Gastroesophageal sphincter (tissue), 4 donors: ENCODE results near the gene ABHD14A. TPM values are rescaled to one million over a fixed set of nuclear protein-coding genes. Genes with fewer than 3 reads are reported as not detected.

ENCODE experiments used
- ATAC-seq: fragments of 150-250 bp; one replicate; pipeline ENCODE4 v1.9.1; 2016; ENCODE audit warnings: mild to moderate bottlenecking, moderate library complexity
- H3K27ac ChIP-seq, 4 donors: fragments of 200-600 bp; sonication (generic) in 3 of 4; 1 replicate in 3 of 4; 2 replicates in 1 of 4; pipeline ENCODE4 v1.5.1; 2016 to 2019
- H3K27me3 ChIP-seq: fragments of 200-600 bp; sonication (generic); one replicate; pipeline ENCODE4 v1.5.1; 2019
- H3K36me3 ChIP-seq, 2 donors: fragments of 200-600 bp; sonication (generic); one replicate each; pipeline ENCODE4 v1.5.1; 2019; ENCODE audit warnings: control low read depth in 1 of 2
- H3K4me1 ChIP-seq, 3 donors: fragments of 200-600 bp; sonication (generic); 1 replicate in 2 of 3; 2 replicates in 1 of 3; pipeline ENCODE4 v1.5.1; 2016 to 2019; ENCODE audit warnings: control low read depth in 2 of 3
- H3K4me3 ChIP-seq, 2 donors: fragments of 200-600 bp; sonication (generic); one replicate each; pipeline ENCODE4 v1.5.1; 2019; ENCODE audit warnings: mild to moderate bottlenecking in 1 of 2, moderate library complexity in 1 of 2
- H3K9me3 ChIP-seq, 3 donors: fragments of 200-600 bp; sonication (generic); one replicate each; pipeline ENCODE4 v1.5.1; 2017 to 2019; ENCODE audit warnings: control low read depth in 2 of 3
- CTCF ChIP-seq, 4 experiments: fragments of 200-600 bp in 2 of 4; fragments of 450-650 bp in 2 of 4; sonication (generic) in 1 of 4; IDR thresholded peaks; one replicate each; pipeline ENCODE4 v1.5.1; 2017 to 2019; ENCODE audit warnings: antibody characterized with exemption in 4 of 4, mild to moderate bottlenecking in 2 of 4, moderate library complexity in 2 of 4
- EP300 ChIP-seq: sonication (generic); formaldehyde crosslinking; IDR thresholded peaks from one replicate; pipeline ENCODE4 v1.6.1; 2017; ENCODE audit warnings: antibody characterized with exemption, mild to moderate bottlenecking
- POLR2A ChIP-seq, 2 donors: fragments of 450-650 bp; IDR thresholded peaks; one replicate each; pipeline ENCODE4 v1.6.1; 2017; ENCODE audit warnings: antibody characterized with exemption in 2 of 2, mild to moderate bottlenecking in 2 of 2, moderate library complexity in 1 of 2
- POLR2AphosphoS5 ChIP-seq: sonication (generic); formaldehyde crosslinking; IDR thresholded peaks from one replicate; pipeline ENCODE4 v1.6.1; 2017; ENCODE audit warnings: antibody characterized with exemption
- WGBS, 2 donors: methylation state at CpG; one replicate each; pipeline ENCODE4 v1.1.5; 2018; ENCODE audit warnings: low coverage in 1 of 2; 5-methylcytosine and 5-hydroxymethylcytosine counted together
- total RNA-seq, 4 donors: library from RNA; depleted of rRNA; stranded (reverse); fragments of >200 nt; gene quantifications; one replicate each; pipeline ENCODE4 v1.1.0, GENCODE V29; 2016

ABHD14A gene
- total RNA-seq, 4 donors from 2014 or later: 12.6 to 20.2 (median 13.8) TPM

DNA sequence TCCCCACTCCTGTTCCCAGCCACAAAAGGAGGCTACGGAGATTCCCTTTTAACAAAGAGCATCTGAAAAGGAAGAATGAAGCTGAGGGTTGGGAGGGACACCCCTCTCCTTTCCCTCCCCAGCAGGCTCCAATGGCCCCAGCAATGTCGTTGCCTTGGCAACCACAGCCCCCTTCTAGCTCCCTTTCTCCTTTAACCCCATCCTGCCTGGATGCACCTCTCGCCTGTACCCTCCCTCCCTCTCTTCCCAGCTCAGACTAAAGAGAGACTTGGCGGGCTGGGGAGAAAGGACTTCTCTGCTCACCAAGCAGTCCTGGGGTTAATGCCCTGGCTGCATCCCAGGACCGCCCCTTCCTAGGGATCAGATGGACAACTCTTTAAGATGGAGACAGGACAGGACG, 27.9 kb downstream of the ABHD14A start:
- ATAC-seq: no peak
- Histone ChIP-seq H3K27ac (no peak overlapping the region), H3K4me1 (peaks cover 0 to 36% (median 12%) of the 10 kb centered on the region in 3 donors), H3K9me3 (no peaks in the 10 kb centered on the region), H3K36me3 (no peaks in the 10 kb centered on the region), H3K4me3 (no peak overlapping the region), H3K27me3 (peaks cover 31% of the 10 kb centered on the region)
- 47 to 70% methylated on average over 3 to 5 of the region's 6 CpGs for WGBS, 2 donors
- no peak for TF ChIP-seq POLR2A (IDR thresholded peaks at IDR 0.05)
- no peak for TF ChIP-seq CTCF (IDR thresholded peaks at IDR 0.05)
- no peak for TF ChIP-seq EP300

DNA sequence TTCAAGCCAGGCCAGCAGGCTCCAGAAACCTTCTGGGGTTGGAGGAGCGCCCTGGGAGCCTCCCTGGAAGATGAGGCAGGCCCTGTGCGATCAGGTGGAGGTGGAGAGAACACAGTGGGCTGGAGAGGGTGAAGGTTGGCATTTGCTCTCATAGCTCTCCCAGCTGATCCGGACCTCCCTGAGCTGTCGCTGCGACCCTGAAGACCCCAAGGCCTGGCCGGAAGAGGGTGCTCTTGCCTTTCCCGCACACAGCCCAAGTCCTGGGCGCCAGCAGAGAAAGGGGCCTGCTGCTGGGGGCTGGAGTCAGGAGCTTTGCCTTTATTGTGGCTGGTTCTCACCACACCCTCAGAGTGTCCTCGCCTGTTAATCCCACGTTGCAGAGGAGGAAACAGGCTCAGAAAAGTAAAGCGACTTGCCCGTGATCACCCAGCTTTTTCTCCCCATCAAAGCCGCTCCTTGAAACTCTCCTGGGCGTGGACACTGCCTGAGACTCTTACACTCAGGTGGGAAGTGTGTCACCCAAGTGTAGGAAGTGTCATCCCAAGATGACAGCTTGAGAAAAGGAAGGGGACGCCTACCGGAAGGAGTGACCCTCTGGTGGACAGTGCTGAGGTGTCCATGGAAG, 29.4 kb downstream of the ABHD14A start:
- peaks cover 0 to 36% (median 12%) of the 10 kb centered on the region in 3 donors for H3K4me1 ChIP-seq
- no peaks in the 10 kb centered on the region for H3K36me3 ChIP-seq
- H3K4me3 ChIP-seq: no peak overlapping the region
- H3K27ac ChIP-seq: peak overlapping the region in 1 of 4 donors; percentile 49
- no peak for ATAC-seq
- 72% methylated on average over 3 of the region's 16 CpGs; no CpG with 5 or more reads in 1 of the 2 donors for WGBS, 2 donors
- peaks cover 16% of the 10 kb centered on the region for H3K27me3 ChIP-seq
- H3K9me3 ChIP-seq: no peaks in the 10 kb centered on the region
- TF ChIP-seq POLR2AphosphoS5 (no peak), CTCF (IDR thresholded peaks at IDR 0.05) (peak in 3 of 4 experiments; percentile 29 to 64 (median 44)), EP300 (no peak), POLR2A (IDR thresholded peaks at IDR 0.05) (no peak)

DNA sequence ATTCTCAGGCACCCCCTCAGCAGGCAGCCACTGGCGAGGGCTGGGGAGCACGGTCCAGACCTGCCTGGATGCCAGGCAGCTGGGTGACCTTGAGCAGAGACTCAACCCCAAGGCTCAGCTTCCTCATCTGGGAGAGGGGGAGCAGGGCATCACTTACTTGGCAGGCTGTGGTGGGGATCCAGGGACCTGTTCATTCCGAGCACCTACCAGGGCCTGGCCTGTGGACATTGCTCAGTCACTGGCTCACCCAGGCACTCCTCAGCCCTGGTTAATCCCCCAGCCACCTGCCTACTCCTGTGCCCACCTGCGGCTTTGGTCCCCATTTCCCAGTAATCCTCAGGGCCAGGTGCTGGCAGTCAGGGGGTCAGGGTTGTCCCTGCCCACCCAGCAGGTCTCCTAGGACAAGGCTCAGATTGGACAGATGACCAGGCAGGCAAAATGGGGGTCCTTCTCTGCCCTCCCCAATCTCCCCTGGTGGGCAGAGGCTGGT, 30.1 kb downstream of the ABHD14A start:
- Histone ChIP-seq H3K9me3 (no peaks in the 10 kb centered on the region), H3K27me3 (peaks cover 11% of the 10 kb centered on the region), H3K27ac (peak overlapping the region in 2 of 4 donors; percentile 4 to 49), H3K36me3 (no peaks in the 10 kb centered on the region), H3K4me1 (peaks cover 0 to 36% (median 12%) of the 10 kb centered on the region in 3 donors), H3K4me3 (no peak overlapping the region)
- TF ChIP-seq POLR2AphosphoS5 (no peak), POLR2A (IDR thresholded peaks at IDR 0.05) (no peak), CTCF (IDR thresholded peaks at IDR 0.05) (no peak), EP300 (no peak)
- no peak for ATAC-seq
- 67 to 93% methylated on average over 1 to 4 of the region's 4 CpGs for WGBS, 2 donors

GRCh38 chr3:52005571-52005986, 30.7 kb downstream of the ABHD14A start:
- Histone ChIP-seq H3K27me3 (peaks cover 4% of the 10 kb centered on the region), H3K4me1 (peaks cover 0 to 36% (median 12%) of the 10 kb centered on the region in 3 donors), H3K9me3 (no peaks in the 10 kb centered on the region), H3K4me3 (no peak overlapping the region), H3K36me3 (no peaks in the 10 kb centered on the region), H3K27ac (peak overlapping the region in 2 of 4 donors; percentile 4 to 49)
- TF ChIP-seq CTCF (IDR thresholded peaks at IDR 0.05) (no peak), POLR2A (IDR thresholded peaks at IDR 0.05) (no peak), EP300 (no peak), POLR2AphosphoS5 (no peak)
- ATAC-seq: no peak
- 6 to 20% methylated on average over 1 to 6 of the region's 15 CpGs for WGBS, 2 donors
